DMS53 (cell line): ENCODE results near the gene USP17L24.
"Not testable (repeated sequence)": the region's sequence is repeated elsewhere in the genome, so short reads cannot be mapped to it uniquely, and the experiment has no call there.

Experiments
- DNase-seq: peaks from one replicate; lab custom pipeline; 2025; lab: John Stamatoyannopoulos, UW

USP17L24 gene

GRCh38 chr4:9324865-9325264 is at the start of gene USP17L24:
USP17L24 (plus strand) TSS chr4:9325165; CDS start chr4:9325165, 0 bp downstream.
- DNase-seq: not testable (repeated sequence)

- not testable (repeated sequence) for DNase-seq
Measured at GRCh38 chr4:9324191-9324590, 774 bp upstream of the USP17L24 start.

- DNase-seq: not testable (repeated sequence)
Measured at GRCh38 chr4:9329611-9330010, 4.6 kb downstream of the USP17L24 start, which contains the start of gene USP17L25. USP17L25 (plus strand) TSS chr4:9329911; CDS start chr4:9329911, 0 bp downstream.

- not testable (repeated sequence) for DNase-seq
Measured at GRCh38 chr4:9334358-9334757, 9.4 kb downstream of the USP17L24 start, which contains the start of gene USP17L26. USP17L26 (plus strand) TSS chr4:9334658; CDS start chr4:9334658, 0 bp downstream.

- DNase-seq: not testable (repeated sequence)
Measured at GRCh38 chr4:9339103-9339502, 14.1 kb downstream of the USP17L24 start, which contains the start of gene USP17L5. USP17L5 (plus strand) TSS chr4:9339403; CDS start chr4:9339403, 0 bp downstream.

GRCh38 chr4:9343848-9344247 is 18.9 kb downstream of the USP17L24 start, which contains the start of gene USP17L27:
USP17L27 (plus strand) TSS chr4:9344148; CDS start chr4:9344148, 0 bp downstream.
- DNase-seq: not testable (repeated sequence)

GRCh38 chr4:9348593-9348992 is 23.6 kb downstream of the USP17L24 start, which contains the start of gene USP17L28:
USP17L28 (plus strand) TSS chr4:9348893; CDS start chr4:9348893, 0 bp downstream.
- DNase-seq: not testable (repeated sequence)

- not testable (repeated sequence) for DNase-seq
Measured at GRCh38 chr4:9350866-9351265, 25.9 kb downstream of the USP17L24 start.

GRCh38 chr4:9353338-9353737 is 28.4 kb downstream of the USP17L24 start, which contains the start of gene USP17L29:
USP17L29 (plus strand) TSS chr4:9353638; CDS start chr4:9353638, 0 bp downstream.
- not testable (repeated sequence) for DNase-seq

- DNase-seq: not testable (repeated sequence)
Measured at GRCh38 chr4:9362829-9363228, 37.9 kb downstream of the USP17L24 start, which contains the start of gene USP17L30. USP17L30 (plus strand) TSS chr4:9363129; CDS start chr4:9363129, 0 bp downstream.
